ENCODE results near the gene TFEB. TPM values are rescaled to one million over a fixed set of nuclear protein-coding genes. Genes with fewer than 3 reads are reported as not detected.

Gene TFEB
- total RNA-seq, 1 experiment from 2014 or later = 3.4 TPM

DNA sequence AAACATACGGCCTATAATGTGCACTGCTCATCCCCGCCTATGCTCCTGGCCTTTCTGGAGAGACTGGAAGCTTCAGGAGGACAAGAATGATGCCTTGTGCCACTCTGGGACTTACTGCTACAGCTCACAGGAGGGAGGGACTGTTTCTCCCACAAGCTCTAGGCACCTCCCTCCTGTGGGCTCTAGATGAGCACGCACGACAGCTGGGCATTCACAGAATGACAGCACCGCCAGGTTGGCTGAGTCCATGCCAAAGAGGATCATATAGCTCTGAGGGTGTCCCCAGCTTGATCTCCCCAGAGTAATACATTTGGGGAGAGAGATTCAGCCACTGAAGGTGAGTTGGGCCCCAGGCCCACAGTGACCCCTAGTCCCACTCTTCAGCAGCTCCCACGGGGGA lies 21.9 kb upstream of the TFEB start:
- Histone ChIP-seq H3K9me3 (replicated peaks) (no peaks in the 10 kb centered on the region), H3K36me3 (no peaks in the 10 kb centered on the region), H3K27ac (no peak overlapping the region), H3K4me3 (no peak overlapping the region), H3K4me1 (replicated peaks) (no peaks in the 10 kb centered on the region), H3K27me3 (replicated peaks) (0 out of 2 replicates have a peak, but pooled peaks cover 4% of the 10 kb centered on the region)
- DNase-seq (ENCODE audit: low read depth in 1 of 2, low spot score in 2 of 2) = no peak

DNA sequence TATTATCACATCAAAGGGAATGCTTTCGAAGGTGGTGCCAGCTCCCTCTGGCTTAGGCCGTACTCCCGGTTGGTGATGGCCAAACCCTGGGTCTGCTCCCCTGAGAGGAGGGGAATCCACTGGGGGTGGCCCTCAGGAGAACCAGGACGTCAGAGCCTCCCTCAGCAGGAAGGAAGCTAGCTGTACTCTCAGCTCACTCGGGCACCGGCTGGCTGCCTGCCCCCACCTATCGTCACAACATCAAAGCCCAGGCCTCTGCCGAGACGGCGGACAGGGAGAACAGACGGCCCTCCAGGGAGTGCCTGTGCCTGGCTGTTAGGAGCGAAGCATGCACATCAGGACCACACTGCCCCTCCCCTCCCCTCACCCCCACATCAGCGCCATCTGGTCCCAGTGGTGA lies 20.9 kb upstream of the TFEB start:
- Histone ChIP-seq H3K9me3 (replicated peaks) (no peaks in the 10 kb centered on the region), H3K27me3 (replicated peaks) (0 out of 2 replicates have a peak, but pooled peaks cover 4% of the 10 kb centered on the region), H3K4me3 (no peak overlapping the region), H3K27ac (no peak overlapping the region), H3K4me1 (replicated peaks) (no peaks in the 10 kb centered on the region), H3K36me3 (no peaks in the 10 kb centered on the region)
- DNase-seq (ENCODE audit: low read depth in 1 of 2, low spot score in 2 of 2) = no peak

DNA sequence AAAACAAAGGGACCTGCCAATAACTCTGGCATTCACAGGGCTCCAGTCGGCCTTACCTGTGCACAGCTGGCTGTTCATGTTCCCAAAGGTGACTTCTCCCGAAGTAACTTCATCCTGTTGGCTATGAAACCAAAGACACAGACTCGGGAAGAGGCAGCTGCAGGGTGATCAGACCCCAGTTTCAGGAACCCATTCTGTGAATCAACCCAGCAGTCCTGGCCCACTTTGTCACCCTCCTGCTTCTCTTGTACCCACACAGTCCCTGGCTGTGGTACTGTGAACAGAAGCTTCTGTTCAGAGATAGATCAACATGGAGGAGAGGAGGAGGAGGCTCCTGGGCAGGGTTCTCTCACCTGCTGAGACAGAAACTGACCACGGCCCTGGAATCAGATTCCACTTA lies 20.5 kb upstream of the TFEB start:
- DNase-seq (ENCODE audit: low read depth in 1 of 2, low spot score in 2 of 2) = no peak
- H3K4me1 ChIP-seq (replicated peaks) = no peaks in the 10 kb centered on the region

DNA sequence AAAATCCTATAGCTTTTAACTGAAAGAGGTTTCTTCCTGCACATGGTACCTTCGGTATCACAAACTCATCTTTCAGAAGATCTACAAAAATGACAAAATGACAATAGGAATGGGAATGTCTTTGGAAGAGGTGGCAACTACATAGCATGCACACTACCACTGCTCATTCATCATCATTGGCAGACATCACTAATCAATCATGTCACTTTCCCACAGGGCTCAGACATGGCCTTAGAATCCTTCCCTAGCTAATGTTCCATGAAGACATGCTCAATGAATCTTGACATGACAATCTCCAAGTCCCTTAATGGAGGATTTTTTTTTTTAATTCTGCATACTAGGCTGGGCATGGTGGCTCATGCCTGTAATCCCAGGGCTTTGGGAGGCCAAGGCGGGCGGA lies 15.0 kb upstream of the TFEB start:
- H3K36me3 ChIP-seq = no peaks in the 10 kb centered on the region
- no peaks in the 10 kb centered on the region for H3K9me3 ChIP-seq (replicated peaks)

More for the DNA sequence above, 20.5 kb upstream of the TFEB start:
- no peaks in the 10 kb centered on the region for H3K9me3 ChIP-seq (replicated peaks)
- 0 out of 2 replicates have a peak, but pooled peaks cover 4% of the 10 kb centered on the region for H3K27me3 ChIP-seq (replicated peaks)
- H3K36me3 ChIP-seq = no peaks in the 10 kb centered on the region
- no peak overlapping the region for H3K27ac ChIP-seq
- H3K4me3 ChIP-seq = no peak overlapping the region

DNA sequence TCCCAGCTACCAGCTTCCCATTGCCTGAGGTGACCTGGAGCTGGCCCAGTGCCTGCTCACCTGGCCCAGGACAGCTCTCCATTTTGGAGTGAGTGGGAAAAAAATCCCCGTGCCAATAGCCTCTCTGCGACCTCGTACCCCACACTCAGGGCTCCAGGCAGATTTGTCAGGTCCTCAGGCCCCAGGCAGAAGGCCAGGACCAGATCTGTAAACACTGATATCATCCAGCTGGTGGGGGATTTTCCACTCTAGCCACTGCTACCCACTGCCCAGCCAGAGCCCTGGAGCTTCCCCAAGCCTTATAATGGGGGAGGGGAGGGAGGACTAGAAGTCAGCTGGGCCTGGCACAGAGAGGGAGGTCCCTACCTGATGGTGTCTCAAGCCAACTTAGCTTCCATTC lies 13.1 kb upstream of the TFEB start:
- Histone ChIP-seq H3K36me3 (no peaks in the 10 kb centered on the region), H3K4me3 (no peak overlapping the region), H3K27me3 (replicated peaks) (no peaks in the 10 kb centered on the region), H3K9me3 (replicated peaks) (no peaks in the 10 kb centered on the region), H3K4me1 (replicated peaks) (no peaks in the 10 kb centered on the region), H3K27ac (no peak overlapping the region)
- DNase-seq (ENCODE audit: low read depth in 1 of 2, low spot score in 2 of 2) = no peak

More for the DNA sequence above, 15.0 kb upstream of the TFEB start:
- 0 out of 2 replicates have a peak, but pooled peaks cover 4% of the 10 kb centered on the region for H3K27me3 ChIP-seq (replicated peaks)
- H3K27ac ChIP-seq = no peak overlapping the region
- no peak overlapping the region for H3K4me3 ChIP-seq
- no peaks in the 10 kb centered on the region for H3K4me1 ChIP-seq (replicated peaks)
- no peak for DNase-seq (ENCODE audit: low read depth in 1 of 2, low spot score in 2 of 2)

DNA sequence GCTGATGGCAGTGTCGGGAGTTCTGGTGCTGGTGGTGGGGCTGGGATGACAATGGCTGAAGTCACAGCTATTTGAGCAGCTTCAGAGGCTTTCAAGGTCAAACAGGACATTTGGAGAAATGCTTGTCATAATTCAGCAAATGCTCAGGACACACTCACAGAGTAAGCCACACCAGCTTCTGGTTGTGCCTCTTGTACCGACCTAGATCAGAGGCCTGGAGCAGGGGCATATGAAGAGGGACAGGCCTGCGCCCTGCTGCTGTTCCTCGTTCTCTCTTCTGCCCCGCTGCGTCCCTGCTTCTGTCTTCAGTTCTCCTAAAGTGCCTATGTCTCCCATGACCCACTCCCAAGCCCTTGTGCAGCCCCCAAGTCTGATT lies 12.7 kb upstream of the TFEB start:
- H3K36me3 ChIP-seq = no peaks in the 10 kb centered on the region

DNA sequence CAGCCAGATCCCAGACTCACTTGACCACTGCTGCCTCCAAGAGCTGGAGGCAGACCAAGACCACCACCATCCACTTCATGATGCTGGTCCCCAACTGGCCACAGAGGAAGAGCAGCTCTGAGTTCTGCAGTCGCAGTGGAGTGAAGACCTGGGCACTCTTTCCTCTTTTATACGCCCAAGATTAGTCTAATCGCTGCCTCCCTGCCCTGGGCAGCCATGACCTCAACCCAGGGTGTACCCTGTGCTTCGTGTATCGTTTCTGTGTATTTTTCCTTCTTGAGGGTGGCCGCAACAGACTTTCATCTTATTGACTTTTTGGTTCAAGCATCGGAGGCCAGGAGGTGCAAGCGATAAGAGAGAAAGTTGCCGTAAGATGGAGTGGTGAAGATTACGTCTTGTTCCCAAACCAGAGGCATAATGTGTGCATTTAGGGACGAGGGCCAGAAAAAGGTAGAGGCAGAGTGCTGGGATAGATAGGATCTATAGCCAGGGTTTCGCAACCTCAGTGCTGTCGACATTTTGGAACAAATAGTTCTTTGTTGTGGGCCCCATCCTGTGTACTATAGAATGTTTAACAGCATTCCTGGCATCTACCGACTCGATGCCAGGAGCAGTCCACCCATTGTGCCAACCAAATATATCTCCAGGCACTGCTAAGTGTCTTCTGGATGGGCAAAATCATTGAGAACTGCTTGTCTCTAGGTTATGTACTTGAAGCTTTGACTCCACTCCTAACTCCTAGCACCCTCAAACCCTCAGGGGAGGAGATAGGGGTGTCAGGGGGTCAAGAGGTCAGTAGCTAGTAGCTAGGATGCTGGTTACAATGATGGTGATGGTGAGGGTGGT lies 12.1 kb upstream of the TFEB start, which contains the start of gene PGC:
PGC (minus strand) TSS at position 142 of the 846 bp plus-strand sequence; CDS start at position 79, 63 bp downstream.
- Histone ChIP-seq H3K27me3 (replicated peaks) (no peaks in the 10 kb centered on the region), H3K4me1 (replicated peaks) (no peaks in the 10 kb centered on the region), H3K4me3 (no peak within 1 kb of the TSS), H3K36me3 (no peaks in the 10 kb centered on the region), H3K9me3 (replicated peaks) (no peaks in the 10 kb centered on the region), H3K27ac (no peak within 1 kb of the TSS)
- DNase-seq (ENCODE audit: low read depth in 1 of 2, low spot score in 2 of 2) = no peak

More for the DNA sequence above, 12.7 kb upstream of the TFEB start:
- Histone ChIP-seq H3K27me3 (replicated peaks) (no peaks in the 10 kb centered on the region), H3K4me1 (replicated peaks) (no peaks in the 10 kb centered on the region), H3K27ac (no peak overlapping the region), H3K4me3 (no peak overlapping the region), H3K9me3 (replicated peaks) (no peaks in the 10 kb centered on the region)
- no peak for DNase-seq (ENCODE audit: low read depth in 1 of 2, low spot score in 2 of 2)

DNA sequence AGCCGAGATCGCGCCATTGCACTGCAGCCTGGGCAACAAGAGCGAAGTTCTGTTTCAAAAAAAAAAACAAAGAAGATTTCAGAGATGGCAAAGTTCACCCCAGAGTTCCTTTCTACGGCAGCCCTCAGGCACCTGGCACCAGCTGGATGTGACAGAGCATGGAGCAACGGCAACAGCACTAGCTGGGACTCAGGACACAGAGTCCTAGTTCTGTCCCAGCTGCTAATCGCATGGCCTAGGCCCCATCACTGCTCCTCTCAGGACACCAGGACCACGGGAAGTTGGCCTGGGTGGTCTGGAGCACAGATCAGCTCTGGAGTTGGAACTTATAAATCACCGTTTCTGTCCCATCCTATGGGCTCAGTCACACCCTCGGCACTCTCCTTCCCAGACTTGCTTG lies 10.7 kb upstream of the TFEB start:
- no peaks in the 10 kb centered on the region for H3K36me3 ChIP-seq
- no peak overlapping the region for H3K27ac ChIP-seq
- no peaks in the 10 kb centered on the region for H3K9me3 ChIP-seq (replicated peaks)
- H3K4me1 ChIP-seq (replicated peaks) = no peaks in the 10 kb centered on the region
- no peak overlapping the region for H3K4me3 ChIP-seq
- DNase-seq (ENCODE audit: low read depth in 1 of 2, low spot score in 2 of 2) = no peak
- H3K27me3 ChIP-seq (replicated peaks) = no peaks in the 10 kb centered on the region

DNA sequence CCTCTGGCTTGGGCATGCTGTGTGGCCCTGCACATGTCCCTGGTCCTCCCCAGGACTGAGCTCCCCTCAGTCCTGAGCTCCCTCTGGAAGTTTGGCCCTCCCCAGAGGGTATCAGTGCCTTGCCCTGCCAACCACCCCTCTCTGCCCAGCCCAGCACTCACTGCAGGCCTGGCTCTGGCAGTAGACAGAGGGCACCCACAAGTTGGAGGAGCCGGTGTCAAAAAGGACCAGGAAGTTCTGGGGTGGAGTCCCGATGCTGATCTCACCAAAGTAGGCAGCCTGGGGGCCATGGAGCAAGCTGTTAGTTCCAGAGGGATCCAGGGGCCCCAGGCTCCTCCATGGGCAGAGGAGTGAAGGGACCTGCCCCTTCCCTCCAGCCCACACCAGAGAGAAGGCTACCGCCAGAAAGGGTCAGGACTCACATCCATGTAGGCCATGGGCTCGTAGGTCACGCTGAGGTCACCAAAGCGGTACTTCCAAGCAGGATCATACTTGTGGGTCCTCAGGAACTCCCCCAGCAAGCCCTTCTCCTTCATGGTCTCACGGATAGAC lies 8.9 kb upstream of the TFEB start:
- Histone ChIP-seq H3K27me3 (replicated peaks) (no peaks in the 10 kb centered on the region), H3K4me1 (replicated peaks) (no peaks in the 10 kb centered on the region), H3K4me3 (no peak overlapping the region), H3K36me3 (no peaks in the 10 kb centered on the region), H3K27ac (no peak overlapping the region), H3K9me3 (replicated peaks) (no peaks in the 10 kb centered on the region)
- no peak for DNase-seq (ENCODE audit: low read depth in 1 of 2, low spot score in 2 of 2)

DNA sequence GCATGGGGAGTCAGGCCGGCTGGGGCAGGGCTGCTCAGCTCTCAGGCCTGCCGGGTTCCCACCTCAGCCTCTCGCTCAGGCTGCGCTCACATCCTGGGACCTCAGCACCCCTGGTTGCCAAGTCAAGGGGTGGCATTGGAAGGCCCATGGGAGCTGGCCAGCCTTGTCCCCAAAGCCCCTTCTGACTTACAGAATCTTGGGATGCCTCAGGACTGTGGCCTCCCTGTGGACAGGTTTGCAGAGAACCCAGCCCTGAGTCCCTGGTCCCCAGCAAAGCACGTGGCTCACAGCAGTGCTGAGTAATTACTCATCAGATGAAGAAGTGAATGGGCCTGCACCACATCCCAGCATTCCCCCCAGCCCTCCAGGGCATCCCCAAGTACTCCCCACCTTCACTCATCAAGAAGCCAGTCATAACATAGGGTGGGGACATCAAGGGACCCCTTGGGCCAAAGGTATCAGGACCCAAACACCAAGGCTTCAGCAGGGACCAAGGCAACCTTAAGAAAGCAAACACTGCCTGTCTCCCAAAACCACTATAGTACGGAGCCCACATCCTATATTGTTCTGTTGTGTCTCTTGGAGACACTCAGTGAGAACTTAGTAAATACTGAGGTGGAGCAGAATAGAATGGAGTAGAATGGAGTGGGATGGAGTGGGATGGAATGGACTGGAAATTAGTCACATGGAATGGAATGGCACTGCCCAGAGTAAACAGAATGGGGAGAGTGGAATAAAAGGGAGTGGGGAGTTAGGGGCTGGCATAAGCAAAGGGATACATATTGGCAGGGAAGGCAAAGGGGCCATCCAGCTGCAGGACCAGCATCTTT lies 8.2 kb upstream of the TFEB start:
- no peak overlapping the region for H3K27ac ChIP-seq
- H3K36me3 ChIP-seq = no peaks in the 10 kb centered on the region
- no peak for DNase-seq (ENCODE audit: low read depth in 1 of 2, low spot score in 2 of 2)
- H3K27me3 ChIP-seq (replicated peaks) = no peaks in the 10 kb centered on the region
- no peaks in the 10 kb centered on the region for H3K4me1 ChIP-seq (replicated peaks)
- no peaks in the 10 kb centered on the region for H3K9me3 ChIP-seq (replicated peaks)
- no peak overlapping the region for H3K4me3 ChIP-seq

DNA sequence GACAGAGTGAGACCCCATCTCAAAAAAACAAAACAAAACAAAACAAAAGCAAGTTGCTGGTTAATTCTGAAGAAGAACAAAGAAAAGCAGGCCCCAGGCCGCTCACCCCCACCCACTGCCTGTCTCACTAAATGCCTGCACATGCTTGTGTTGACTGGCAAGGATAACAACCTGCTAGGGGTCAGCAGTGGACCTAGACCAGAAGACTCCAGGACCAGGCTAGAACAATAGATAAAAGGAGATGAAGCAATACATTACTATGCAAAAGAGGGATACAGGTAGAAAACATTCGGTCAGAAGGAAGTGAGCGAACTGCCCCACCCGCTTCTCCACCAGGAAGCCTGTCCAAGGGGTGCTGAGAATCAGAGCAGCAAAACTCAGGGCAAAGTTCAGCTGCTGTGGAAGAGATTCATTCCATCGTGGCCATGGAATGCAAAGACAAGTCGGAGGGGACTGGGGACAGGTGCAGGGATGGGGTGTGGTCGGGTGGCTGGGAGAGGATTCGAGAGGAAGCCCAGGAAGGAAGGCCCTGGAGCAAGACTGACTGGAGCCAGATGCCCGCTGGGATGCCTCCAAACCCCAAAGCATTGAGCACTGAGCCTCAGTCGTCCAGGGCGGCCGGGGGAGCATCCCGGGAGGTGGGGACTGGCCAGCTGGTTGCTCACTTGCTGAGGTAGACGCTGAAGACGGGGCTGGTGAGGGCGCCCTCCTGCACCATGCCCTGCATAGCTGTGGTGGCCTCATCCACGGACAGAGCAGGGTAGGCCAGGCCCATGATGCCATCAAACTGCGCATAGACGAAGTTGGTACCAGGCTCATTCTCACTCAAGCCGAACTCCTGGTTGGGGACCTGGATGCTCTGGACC lies 6.5 kb upstream of the TFEB start:
- Histone ChIP-seq H3K4me1 (replicated peaks) (no peaks in the 10 kb centered on the region), H3K4me3 (no peak overlapping the region), H3K27ac (no peak overlapping the region), H3K27me3 (replicated peaks) (no peaks in the 10 kb centered on the region), H3K36me3 (no peaks in the 10 kb centered on the region), H3K9me3 (replicated peaks) (no peaks in the 10 kb centered on the region)
- no peak for DNase-seq (ENCODE audit: low read depth in 1 of 2, low spot score in 2 of 2)

DNA sequence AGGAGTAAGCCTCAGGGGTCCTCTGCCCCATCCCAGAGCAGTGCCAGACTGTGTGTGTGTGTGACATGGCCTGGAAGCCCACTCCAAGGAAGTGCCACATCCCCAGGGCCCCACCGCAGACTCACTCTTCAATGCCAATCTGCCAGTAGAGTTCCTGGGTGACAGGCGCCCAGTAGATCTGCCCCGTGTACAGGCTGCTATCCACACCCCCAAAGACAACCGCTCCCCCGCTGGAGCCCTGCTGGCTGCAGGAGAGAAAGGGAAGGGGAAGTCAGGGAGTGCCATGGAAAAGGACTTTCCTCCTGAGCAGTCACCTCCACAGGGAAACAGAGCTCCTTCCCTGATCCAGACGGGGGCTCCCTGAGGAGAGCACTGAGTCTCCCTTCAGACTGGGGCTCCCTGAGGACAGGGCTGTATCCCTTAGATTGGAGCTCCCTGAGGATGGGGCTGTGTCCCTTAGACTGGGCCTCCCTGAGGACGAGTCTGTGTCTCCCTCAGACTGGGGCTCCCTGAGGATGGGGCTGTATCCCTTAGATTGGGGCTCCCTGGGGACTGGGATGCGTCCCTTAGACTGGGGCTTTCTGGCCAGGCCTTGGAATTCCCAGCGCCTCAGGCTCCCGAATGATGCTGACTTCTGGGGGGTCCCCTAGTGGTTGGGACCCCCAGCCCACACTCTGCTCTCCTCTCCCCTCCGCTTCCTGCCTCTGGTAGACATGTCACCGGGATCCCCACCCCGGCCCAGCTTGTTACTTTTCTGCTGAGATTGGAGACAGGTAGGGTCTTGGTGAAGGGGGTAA lies 5.2 kb upstream of the TFEB start:
- H3K4me1 ChIP-seq (replicated peaks) = 0 out of 2 replicates have a peak, but pooled peaks cover 3% of the 10 kb centered on the region
- DNase-seq (ENCODE audit: low read depth in 1 of 2, low spot score in 2 of 2) = no peak
- H3K9me3 ChIP-seq (replicated peaks) = no peaks in the 10 kb centered on the region
- H3K27me3 ChIP-seq (replicated peaks) = no peaks in the 10 kb centered on the region
- H3K36me3 ChIP-seq = no peaks in the 10 kb centered on the region
- H3K4me3 ChIP-seq = no peak overlapping the region
- no peak overlapping the region for H3K27ac ChIP-seq
